CD4-positive, alpha-beta T cell treated with Interleukin-21 for 1 hour (primary cell): ENCODE data around the gene TMCC1.
"Not testable (repeated sequence)": the region's sequence is repeated elsewhere in the genome, so short reads cannot be mapped to it uniquely, and the experiment has no call there.

Experiments
- DNase-seq: peaks from one replicate; pipeline ENCODE4 v3.0.0-alpha.2; 2020

TMCC1 gene

DNA sequence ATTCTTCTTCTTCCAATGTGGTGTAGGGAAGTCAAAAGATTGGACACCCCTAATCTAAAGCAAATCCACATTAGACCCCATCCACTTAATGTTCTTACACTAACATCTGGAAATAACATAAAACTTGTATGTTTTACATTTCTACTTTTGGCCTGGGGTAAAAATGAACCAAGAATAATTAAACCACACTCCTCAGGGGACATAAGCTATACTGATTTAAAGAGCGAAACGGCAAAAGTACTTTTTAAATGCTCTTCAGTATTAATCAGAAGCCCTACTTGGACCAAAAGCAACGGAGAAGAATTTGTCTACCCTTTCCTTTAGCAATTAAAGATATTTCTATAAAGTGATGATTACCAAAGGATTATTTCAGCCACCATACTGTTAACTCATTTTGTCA, 123.9 kb downstream of the TMCC1 start:
- DNase-seq, result no peak

DNA sequence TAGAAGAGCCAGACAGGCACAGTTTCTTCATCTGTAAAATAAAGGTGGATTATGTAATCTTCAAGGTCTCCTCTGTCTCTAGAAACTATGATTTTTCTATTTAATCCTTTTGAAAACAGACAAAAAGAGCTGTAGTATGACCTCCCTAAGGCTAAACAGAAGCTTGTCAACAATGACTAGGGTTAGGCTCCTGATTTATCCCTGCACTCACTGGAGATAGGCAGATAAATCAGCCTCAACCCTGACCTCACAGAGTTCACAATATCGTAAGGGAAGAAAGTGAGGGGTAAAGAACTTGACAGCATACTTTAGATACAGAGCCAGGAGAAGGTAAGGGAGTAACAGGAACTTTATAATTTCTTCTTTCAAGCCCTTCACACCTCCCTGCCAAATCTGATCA, 124.8 kb downstream of the TMCC1 start:
- no peak for DNase-seq

DNA sequence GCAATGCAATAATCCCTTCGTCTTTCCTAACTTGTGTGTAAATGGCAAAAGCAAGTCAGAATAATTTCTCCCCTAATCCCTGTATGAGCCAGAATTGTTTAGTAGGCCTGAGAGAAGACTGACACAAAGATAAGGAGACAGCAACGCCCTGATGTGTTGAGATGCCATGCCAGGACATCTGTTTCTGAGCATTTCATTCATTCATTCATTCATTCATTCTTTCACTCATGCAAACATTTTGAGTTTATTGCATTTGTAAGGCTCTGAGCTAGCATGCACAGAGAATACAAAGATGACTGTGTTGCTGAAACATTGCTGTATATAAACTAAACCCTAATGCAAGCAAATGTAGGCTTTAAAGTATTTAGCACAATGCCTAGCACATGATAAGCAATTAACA, 127.4 kb downstream of the TMCC1 start:
- DNase-seq, result no peak

DNA sequence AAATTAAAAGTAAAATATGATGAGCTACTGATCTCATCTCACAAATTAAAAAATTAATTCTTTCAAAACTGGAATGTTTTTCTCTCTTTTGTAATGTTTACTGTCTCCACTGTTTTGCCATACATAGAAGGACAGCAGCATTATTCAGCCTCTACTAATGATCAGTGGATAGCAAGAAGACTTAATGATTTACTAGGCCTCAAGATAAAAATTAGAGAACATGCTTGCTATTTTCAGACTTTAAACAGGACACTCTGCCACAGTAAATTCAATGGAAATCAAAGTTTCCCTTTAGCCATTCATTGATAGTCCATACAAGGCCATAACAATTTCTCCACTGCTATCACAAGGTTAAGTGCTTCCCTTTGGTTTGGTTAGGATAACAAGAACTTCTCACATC, 129.4 kb downstream of the TMCC1 start:
- DNase-seq, result no peak

DNA sequence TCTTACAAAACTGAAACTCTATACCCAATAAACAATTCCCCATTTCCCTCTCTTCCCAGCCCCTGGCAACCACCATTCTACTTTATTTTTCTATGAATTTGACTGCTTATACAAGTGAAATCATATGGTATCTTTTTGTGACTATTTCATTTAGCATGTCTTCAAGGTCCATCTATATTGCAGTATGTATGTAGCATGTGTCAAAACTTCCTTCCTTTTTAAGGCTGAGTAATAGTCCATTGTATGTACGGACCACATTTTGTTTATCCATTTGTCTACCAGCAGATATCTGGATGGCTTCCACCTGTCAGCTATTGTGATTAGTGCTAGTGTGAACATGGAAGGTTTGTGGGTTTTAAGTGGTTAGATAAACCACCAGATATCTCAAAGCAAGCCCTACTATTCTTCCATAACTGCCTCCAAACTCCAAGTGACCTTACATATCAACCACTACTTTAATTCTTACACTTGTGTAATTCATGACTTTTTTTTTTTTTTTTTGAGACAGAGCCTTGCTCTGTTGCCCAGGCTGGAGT, 134.7 kb downstream of the TMCC1 start:
- DNase-seq, result no peak

DNA sequence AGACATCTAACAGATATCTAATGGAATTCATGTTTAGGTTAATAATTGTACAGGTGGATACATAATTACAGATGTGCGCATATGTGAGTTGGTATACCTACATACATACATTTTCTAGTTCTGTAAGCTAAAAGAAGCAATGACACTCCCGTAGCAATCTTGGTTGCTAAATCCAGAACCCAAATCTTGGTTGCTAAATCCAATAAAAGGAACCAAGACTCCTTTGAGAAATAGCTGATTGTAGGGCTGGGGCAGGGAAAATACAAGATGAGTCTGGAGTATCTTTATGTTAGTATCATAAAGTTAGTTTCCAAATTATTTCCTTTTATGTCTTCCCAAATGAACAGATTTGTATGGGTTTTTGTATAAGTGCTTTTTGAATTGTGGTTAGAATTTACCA, 135.2 kb downstream of the TMCC1 start:
- no peak for DNase-seq

DNA sequence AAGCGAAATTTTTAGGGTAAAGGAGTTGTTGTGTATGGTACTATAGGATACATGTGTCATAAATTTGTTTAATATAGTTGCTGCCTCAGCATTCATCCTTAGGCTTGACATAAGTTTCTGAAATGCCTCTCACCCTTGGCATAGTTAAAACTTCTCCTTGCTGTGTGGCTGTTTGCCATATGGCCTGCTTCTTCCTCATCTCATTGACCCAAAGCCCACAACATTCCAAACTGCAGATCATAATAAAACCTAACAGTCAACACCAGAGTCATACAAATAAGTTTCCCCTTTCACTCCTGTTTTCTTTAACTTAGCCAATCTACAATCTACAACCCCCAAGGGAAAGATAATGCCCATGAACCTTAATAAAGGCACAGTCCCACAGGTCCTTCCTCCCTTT, 136.6 kb downstream of the TMCC1 start:
- no peak for DNase-seq

DNA sequence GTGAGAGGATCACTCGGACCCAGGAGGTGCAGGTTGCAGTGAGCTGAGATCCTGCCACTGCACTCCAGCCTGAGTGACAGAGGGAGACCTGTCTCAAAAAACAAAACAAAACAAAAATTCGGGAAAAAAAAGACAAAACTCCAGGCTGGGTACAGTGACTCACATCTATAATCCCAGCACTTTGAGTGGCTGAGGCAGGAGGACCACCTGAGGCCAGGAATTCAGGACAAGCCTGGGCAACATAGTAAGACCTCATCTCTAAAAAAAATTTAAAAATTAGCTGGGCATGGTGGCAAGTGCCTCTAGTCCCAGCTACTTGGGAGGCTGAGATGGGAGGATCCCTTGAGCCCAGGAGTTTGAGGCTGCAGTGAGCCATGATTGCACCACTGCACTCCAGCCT, 142.4 kb downstream of the TMCC1 start:
- DNase-seq, result not testable (repeated sequence)

DNA sequence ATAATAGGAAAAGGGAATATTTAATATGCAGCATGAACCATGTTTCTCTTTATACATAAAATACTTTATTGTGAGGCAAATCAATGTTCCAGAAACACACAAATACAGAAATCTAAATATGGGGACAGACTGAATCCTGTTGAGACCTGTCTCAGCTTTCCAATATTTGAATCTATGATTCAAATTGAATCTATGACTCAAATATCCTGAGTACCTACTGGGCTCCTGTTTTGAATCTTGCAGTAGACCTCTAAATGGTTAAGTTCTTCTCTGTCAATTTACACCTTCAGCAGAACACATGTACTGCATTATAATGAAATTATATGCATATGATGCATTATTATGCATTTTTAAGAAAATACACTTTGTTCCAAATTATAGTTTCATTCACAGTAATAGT, 143.8 kb downstream of the TMCC1 start:
- no peak for DNase-seq

DNA sequence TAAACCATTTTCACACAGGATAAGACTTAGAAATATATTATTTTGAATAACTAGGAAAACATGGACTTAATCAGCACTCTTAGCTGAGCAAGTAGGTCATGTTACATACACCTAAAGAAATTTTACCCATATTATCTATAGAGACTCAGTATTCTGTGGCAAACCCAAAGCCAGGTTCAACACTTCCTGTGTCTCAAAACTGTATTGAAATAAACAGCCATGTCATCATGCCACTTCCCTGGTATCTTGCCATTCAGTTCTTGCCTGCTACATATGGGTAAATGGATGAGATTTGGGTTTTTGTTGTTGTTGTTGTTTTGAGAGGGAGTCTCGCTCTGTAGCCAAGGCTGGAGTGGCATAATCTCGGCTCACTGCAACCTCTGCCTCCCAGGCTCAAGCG, 145.5 kb downstream of the TMCC1 start:
- no peak for DNase-seq

DNA sequence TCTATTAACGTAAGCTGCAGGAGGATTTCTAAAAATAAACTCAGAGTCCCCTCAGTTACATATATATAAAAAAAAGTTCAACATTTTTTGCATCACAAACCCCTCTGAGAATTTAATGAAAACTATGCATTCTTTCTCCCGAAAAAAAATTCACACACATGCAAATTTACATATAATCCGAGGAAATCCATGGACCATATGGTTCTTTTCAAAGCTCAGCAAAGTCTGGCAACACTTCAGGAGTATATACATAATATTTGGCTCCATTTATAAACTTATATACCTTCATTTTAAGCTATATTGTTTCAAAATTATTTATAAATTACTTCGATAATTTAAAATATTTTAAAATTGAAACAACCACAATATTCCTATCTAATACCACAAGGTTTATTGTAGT, 146.4 kb downstream of the TMCC1 start:
- no peak for DNase-seq

DNA sequence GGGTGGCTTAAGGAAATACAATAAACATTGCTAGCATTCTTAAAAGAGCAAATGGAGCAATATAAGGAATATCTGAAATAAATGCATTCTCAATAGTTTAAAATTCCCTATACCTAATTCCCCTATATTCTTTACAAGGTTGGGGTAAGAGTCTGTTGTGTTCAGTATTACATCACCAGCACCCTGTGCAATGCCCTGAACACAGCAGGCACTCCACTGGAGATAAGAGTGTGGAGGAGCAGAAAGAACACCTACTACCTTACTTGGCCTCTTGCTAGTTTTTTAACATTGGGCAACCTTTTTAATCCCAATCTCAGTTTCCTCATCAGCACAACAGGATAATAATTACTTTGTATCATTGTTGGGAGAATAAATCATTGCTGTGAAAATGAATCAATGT, 146.9 kb downstream of the TMCC1 start:
- DNase-seq, result no peak

DNA sequence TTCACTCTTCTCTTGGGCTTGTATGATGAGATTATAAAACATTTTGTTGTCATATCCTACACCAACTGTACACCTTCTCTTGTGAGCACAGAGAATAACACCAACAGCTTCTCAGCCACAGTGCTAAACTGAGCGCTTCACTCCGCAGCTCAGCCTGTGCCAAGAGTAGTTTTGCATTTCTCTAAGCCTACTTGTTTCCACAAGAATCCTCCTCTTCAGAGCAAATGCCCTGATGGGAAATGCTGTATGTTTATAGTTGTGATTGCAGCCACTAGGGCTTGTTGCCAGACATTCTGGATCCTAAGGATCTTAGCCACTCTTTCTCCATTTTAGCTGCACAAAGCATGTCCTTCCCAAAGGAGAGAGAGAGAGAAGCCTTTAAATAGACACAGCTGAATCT, 148.3 kb downstream of the TMCC1 start:
- DNase-seq, result no peak

DNA sequence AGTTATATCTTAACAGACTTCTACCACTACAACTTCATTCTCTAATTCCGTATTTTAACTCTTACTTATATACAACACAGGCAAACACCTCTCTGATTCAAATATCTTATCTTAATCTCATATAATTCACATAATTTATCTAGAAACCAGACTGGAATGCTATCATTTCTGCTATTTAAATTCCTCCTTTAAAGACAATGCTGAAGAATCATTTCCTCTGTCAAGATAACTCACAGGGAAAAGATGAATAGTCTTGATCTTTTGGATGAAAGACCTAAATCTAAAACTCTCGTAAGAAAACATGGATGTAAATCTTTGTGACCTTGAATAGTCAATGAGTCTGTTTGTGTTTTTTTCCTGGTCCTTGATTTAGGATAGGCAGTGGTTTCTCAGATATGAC, 151.7 kb downstream of the TMCC1 start:
- DNase-seq, result no peak

DNA sequence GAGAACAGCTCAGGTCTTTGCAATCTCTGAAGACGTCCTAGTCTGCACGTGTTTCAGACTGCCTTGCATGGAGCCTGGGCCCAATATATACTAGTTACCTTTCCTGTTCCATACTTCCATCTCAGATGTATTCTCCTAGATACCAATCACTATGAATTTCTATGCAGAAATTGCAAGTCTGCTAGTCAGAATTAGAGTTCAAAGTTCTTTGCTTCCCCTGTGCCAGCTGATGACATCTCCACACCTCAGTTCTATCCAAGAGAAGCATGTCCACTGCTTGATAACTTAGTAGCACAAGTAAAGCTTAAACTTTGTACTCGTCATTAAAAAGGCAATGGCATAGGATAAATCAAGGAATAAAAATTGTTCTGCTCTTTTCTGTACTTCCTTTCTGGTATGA, 153.4 kb downstream of the TMCC1 start:
- DNase-seq, result no peak

DNA sequence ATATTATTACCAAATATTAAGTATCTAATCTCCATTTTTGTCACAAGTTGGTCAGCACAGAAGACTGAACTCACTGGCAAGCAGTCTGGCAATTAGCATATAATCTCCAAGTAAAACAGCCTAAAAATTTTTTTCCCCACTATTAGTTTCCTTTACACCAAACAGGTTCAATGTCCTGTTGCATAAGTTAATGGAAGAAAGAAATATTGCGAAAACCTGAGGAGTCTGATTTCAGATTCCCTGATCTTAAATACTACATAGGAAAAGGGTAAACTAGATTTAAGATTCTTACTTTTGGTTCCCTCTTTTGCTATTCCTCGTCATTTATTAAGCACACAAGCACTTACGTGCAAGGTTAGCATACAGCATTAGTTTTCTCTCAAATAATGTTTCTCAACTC, 153.9 kb downstream of the TMCC1 start:
- no peak for DNase-seq

DNA sequence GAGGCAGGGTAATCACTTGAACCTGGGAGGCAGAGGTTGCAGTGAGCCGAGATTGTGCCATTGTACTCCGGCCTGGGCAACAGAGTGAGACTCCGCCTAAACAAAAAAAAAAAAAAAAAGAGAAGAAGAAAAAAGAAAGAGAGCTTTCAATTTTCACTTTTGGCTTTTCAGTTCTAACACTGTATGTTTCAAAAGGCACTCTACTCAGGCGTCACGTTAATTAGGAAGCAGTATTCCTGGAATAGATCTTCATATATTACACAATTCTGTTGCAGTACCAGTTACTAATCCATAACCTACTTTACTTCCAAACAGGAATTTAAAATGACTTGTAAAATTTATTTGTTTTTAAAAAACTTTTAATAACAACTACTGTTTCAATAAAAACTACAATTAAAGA, 155.3 kb downstream of the TMCC1 start:
- DNase-seq, result no peak

DNA sequence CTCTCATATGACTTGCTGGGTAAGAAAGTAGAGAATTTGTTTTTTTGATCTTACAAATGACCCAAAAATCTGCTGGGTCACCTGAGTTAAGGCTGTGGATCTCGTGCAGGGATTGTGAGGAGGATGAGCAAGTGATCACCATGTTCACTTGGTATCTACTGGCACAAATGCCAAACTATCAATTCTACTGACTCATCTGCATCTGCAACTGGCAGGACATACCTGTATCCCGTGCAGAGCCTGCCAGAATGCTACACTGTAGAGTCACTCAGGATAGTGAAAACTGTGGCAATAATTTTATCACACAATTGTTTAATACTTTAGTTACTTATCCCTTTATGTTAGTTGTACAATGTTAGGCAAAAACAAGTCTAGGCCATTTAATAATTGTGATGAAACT, 157.4 kb downstream of the TMCC1 start:
- no peak for DNase-seq

DNA sequence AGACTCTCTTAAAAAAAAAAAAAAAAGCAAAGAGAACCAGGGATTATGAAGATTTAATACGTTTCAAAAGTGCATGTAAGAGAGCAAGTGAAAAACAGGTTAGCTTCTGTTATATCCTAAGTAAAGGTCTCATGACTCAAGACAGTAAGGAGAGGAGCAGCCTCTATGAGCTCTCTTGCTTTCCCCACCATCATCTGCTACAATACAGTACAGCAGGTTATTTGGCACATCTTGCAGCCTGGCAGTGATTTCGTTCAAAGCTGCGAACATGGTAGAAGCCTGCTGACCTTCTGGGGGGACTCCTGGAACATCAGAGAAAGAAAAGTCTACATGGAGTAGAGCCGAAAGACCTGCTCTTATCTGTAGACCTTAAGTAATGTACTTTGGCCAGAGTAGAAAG, 157.9 kb downstream of the TMCC1 start:
- DNase-seq, result no peak

DNA sequence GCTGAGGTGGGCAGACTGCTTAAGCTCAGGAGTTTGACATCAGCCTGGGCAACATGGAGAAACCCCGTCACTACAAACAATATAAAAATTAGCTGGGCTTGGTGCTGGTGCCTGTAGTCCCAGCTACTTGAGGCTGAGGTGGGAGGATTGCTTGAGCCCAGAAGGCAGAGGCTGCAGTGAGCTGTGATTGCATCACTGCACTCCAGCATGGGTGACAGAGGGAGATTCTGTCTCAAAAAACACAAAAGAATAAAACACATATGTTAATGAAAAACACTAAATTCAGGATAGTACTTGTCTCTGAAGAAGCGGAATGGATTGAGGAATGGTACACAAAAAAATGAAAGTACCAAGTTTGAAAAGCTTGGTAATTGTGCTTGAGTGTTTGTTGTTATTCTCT, 159.1 kb downstream of the TMCC1 start:
- DNase-seq, result no peak

DNA sequence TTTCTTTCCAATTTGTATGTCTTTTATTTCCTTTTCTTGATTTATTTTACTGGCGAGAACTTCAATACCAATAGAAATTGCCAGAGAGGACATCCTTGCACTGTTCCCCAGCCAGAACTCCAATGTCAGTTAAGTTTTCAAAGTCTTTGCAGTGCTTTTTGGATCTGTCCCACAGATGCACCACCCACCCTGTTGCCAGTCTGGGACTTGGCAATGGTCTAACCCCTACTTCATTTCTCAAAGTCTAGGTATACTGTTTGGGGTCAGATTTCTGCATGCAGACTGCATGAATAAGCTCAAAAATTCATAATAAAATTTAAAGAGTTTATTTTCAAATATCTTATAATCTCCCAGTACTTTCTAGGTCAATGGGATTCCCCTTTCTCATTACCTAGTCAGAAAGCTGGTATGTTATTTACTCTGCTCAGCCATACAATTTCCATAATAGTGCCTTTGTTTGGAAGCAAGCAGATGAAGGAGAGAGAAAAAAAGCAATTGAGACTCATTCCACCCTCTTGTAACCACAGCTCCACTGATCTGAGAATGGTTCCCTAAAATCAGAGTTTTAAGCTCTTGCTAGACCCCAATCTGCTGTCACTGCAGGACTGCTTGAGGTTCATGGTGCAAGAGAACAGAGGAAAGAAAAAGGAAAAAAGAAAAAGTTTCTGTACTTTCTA, 161.2 kb downstream of the TMCC1 start:
- DNase-seq, result no peak

DNA sequence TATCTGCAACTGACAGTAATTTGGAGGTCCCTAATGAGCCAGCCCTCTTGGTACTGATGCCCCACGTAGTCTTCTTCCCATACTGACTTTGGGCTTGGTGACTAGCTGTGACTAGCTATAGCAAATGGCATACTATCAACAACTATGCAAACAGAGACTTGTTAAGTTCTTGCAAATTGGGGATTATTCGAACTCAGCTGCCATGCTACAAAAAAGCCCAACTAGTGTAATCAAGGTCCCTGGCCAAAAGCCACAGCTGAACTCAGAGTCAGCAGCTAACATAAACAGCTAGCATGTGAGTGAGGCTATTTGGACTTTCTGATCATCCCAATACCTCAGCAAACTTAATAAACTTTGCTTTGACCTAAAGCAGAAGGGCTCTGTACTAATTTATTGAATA, 165.8 kb downstream of the TMCC1 start:
- no peak for DNase-seq

DNA sequence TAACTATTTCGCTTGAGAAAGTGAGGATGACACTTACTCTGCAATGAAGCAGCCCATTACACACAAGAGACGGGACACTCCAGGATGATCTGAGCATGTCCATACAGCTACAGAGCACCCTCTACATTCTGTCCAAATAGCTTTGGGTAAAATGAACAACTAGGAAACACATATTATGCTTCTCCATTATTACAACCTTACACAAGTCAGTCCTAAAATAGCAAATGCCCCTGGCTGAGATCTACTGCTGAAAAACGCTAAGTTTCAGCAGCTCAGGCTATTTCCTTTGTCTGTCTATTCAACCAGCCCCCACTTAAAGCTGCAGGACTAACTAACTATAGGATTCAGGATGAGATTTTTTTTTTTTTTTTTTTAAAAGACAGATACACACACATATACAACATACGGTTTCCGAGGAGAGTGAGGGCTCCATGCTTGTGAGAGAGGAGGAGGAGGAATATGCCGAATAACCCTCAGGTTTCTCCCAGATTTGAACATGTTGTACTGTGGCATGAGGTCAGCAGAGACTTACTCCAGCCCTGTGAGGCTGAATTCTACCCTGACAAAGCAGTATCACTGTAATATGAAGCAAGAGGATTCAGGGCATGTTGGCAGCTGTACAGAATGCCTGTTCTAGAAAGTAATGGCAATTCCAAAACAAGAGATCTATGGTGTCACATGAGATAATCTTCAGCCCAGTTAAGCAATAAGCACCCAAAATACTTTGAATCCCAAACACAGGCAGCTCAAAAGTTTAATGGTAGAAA, 169.8 kb downstream of the TMCC1 start:
- DNase-seq, result no peak

DNA sequence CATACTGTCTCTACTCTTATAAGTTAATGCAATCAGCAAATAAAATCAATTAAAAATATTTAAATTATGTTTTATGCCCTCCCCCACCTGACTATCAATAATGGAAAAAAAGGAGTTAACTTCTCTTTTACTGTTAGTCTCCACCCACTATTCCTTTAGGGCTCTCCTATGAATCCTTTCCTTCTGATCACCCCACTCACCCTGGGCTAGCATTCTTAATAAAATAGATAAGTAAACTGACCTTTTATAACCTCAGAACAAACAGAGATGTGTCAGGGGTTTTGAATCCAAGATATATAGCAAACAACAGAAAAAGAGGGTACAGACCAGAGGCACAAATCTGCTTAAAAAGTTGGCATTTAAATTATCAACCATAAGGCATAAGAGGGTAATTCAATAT, 171.0 kb downstream of the TMCC1 start:
- no peak for DNase-seq

DNA sequence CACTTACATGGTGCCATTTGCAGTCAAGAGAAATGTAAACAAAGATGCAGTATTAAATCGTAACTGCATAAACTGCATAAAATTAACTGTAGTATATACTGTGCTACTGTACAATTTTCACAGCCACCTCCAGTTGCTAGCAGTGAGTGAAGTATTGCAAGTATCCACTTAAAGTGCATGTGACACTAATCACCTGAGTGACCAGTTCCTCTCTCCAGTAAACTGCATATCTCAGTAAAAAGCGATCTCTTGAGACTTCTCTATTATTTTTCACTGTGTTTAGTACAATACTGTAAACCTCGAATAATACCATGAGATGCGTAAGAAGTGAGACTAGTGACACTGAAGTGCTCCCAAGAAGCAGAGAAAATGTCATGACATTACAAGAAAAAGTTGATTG, 175.3 kb downstream of the TMCC1 start:
- no peak for DNase-seq
